Iris pigment epithelial cell (primary cell): ENCODE data around the gene IFT43.

Experiments used
- DNase-seq: peaks from one replicate; pipeline ENCODE4 v3.0.0-alpha.2; 2011; ENCODE audit warnings: low read depth

Gene IFT43

GRCh38 chr14:76109087-76109880 is 123.7 kb downstream of the IFT43 start:
- DNase-seq: no peak

- no peak for DNase-seq
Observed at GRCh38 chr14:76112889-76113624, 127.5 kb downstream of the IFT43 start.

- DNase-seq: no peak
Observed at GRCh38 chr14:76113691-76114090, 128.1 kb downstream of the IFT43 start.

- DNase-seq: no peak
Observed at GRCh38 chr14:76115010-76115422, 129.5 kb downstream of the IFT43 start.

GRCh38 chr14:76117789-76118484 is 132.4 kb downstream of the IFT43 start:
- DNase-seq: no peak

GRCh38 chr14:76118594-76118993 is 133.0 kb downstream of the IFT43 start:
- DNase-seq: no peak

GRCh38 chr14:76121089-76121748 is 135.7 kb downstream of the IFT43 start:
- DNase-seq: no peak

- DNase-seq: no peak
Observed at GRCh38 chr14:76123426-76124225, 138.1 kb downstream of the IFT43 start.

- DNase-seq: no peak
Observed at GRCh38 chr14:76125511-76125910, 139.9 kb downstream of the IFT43 start.

- no peak for DNase-seq
Observed at GRCh38 chr14:76126076-76126475, 140.5 kb downstream of the IFT43 start.

GRCh38 chr14:76129851-76130576 is 144.5 kb downstream of the IFT43 start:
- no peak for DNase-seq

- DNase-seq: no peak
Observed at GRCh38 chr14:76131071-76131965, 145.8 kb downstream of the IFT43 start.

GRCh38 chr14:76133103-76133502 is 147.5 kb downstream of the IFT43 start:
- DNase-seq: peak; percentile 33
